HG03159 (cell line): Measurements from ENCODE around the gene SMARCB1.

Source experiments
- ATAC-seq: cut with Tn5 transposase; IDR thresholded peaks from one replicate; pipeline ENCODE4 v1.9.1; 2021; ENCODE audit warnings: mild to moderate bottlenecking, moderate library complexity; ENCODE audit not compliant: unreplicated experiment

SMARCB1 gene

DNA sequence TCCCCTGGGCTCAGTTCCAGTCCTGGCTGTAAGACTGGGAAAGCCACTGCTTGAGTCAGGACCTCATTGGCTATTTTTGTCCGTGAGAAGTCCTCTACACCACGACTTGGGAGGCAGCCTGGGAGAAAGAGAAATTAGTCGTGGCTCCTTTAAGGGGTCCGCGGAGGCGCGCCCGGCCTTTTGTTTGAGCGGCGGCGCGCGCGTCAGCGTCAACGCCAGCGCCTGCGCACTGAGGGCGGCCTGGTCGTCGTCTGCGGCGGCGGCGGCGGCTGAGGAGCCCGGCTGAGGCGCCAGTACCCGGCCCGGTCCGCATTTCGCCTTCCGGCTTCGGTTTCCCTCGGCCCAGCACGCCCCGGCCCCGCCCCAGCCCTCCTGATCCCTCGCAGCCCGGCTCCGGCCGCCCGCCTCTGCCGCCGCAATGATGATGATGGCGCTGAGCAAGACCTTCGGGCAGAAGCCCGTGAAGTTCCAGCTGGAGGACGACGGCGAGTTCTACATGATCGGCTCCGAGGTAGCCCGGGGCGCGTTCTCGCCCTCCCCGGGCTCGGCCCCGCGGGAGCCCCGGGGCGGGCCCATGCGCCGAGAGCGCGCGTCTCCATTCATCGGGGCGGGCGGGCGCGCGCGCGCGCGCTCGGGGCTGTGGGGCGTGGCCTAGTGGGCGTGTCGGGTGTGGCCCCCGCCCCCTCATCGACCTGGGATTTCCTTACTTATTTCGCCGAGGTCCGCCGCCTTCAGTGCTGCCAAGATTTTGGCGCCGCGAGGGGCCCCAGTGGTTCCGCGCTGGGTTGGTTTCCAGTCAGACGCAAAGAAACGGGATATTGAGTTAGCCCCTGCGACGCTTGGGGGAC is at the start of gene SMARCB1:
Gene SMARCB1, plus strand, starts transcription at position 215 of the 848 bp plus-strand sequence. Its CDS starts 204 bp downstream, at position 419.
- ATAC-seq: peak; percentile 68

- no peak for ATAC-seq
These were observed 49.1 kb upstream of the SMARCB1 start for GRCh38 chr22:23737696-23738095.

GRCh38 chr22:23742505-23743264 is 44.1 kb upstream of the SMARCB1 start:
- ATAC-seq: no peak

GRCh38 chr22:23743303-23743705 is 43.5 kb upstream of the SMARCB1 start:
- ATAC-seq: no peak

DNA sequence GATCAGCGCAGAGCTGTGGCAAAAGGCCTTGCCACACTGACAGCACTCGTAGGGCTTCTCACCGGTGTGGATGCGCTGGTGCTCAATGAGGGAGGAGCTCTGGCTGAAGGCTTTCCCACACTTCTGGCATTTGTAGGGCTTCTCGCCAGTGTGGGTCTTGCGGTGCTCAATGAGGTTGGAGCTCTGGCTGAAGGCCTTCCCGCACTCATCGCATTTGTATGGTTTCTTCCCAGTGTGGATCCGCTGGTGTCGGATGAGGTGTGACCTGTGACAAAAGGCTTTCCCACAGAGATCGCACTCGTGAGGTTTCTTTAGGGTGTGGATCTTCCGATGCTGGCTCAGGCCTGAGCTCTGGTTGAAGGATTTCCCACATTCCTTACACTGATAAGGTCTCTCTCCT is 42.8 kb upstream of the SMARCB1 start:
- no peak for ATAC-seq

GRCh38 chr22:23744485-23744884 is 42.3 kb upstream of the SMARCB1 start:
- ATAC-seq: no peak

DNA sequence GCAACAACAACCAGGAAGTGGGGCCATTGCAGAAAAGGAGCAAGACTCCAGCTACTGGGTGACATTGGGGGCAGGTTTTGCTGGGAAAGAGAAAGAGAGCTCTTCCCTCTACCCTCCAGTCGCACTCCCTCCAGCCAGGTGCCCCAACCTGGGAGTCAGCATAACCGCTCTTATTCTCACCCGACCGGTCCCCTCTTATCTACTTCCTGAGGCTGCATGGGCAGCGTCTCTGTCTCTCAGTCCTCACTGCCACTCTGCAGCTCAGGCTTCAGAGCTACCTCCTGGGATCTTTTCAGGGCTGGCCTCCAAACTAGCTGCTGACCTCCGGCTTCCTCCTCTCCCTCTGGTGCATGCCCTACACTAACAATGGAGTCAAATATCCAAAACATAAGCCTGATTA is 41.0 kb upstream of the SMARCB1 start:
- no peak for ATAC-seq

GRCh38 chr22:23749841-23750301 is 36.9 kb upstream of the SMARCB1 start:
- no peak for ATAC-seq

DNA sequence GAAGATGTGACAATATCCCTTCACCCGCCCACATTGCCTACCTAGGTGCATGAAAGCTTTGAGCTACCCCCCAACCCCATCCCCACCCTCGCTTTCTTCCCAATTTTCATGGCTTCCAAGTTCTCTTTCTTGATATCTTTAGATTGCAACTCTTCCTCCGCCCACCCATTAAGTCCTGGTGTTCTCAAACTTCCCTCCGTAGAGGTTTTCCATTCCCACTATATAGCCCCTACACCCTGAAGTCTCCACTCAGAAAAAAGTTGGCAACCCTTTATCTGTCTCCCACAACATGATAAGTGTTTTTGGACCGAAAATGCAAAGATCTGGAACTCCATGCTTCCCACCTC is 36.4 kb upstream of the SMARCB1 start:
- ATAC-seq: no peak

- peak; percentile 73 for ATAC-seq
These were observed 35.9 kb upstream of the SMARCB1 start, which contains the start of gene ZNF70 for GRCh38 chr22:23750714-23751440. TSS of gene ZNF70 (minus strand) at chr22:23751112. CDS start at chr22:23745140, 5,972 bp downstream.

GRCh38 chr22:23751441-23751996 is 35.2 kb upstream of the SMARCB1 start:
- ATAC-seq: peak; percentile 10

DNA sequence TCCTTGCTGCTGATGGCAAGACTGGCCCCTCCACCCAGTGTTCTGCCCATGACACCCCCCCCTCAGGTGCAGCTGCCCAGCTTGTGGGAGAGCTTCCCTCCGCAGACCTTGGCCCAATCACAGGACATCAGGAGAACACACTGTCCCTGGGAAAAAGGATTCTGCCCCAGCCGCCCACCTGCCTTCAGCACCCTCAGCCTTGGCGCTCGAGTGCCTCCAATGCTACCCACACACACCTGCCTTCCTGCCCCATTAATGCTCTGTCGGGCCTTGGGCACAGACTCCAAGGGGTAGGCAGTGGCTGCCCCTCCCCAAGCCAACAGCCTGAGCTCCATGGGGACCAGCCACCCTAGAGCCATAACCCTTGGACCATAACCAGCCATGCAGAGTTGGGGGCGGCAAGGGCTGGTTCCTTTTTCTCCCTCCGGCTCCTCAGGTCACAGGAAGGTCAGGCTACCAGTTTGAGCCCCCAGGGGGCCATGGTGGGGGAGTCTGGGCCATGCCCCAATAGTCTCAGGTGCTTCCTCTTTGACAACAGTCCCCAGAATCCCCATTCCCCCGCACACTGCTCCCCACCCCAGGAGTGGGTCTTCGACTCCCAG is 34.6 kb upstream of the SMARCB1 start:
- ATAC-seq: peak; percentile 36

GRCh38 chr22:23752750-23753149 is 34.0 kb upstream of the SMARCB1 start:
- ATAC-seq: peak; percentile 21

DNA sequence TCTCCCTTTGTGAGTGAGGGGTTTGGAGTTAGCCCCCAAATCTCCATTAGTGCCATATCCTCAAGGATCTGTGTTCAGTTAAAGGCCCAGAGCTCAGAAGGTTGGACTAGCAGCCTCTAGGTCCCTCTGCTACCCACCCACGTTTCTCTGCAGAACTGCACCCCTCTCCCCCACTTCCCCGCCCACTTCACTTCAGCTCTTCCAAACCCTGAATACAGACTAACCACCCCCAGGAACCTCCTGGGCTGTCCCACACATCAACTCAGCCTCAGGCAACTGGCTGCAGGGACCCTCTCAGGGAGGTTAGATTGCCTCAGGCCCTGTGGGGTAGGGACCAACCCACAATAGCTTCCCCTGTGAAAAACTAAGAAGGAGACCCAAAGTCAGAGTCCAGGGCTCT is 33.4 kb upstream of the SMARCB1 start:
- no peak for ATAC-seq

- ATAC-seq: no peak
These were observed 32.4 kb upstream of the SMARCB1 start, which contains the start of gene VPREB3 for GRCh38 chr22:23754220-23754919. TSS of gene VPREB3 (minus strand) at chr22:23754425. CDS start at chr22:23754363, 62 bp downstream.

GRCh38 chr22:23754980-23755636 is 31.7 kb upstream of the SMARCB1 start:
- no peak for ATAC-seq

DNA sequence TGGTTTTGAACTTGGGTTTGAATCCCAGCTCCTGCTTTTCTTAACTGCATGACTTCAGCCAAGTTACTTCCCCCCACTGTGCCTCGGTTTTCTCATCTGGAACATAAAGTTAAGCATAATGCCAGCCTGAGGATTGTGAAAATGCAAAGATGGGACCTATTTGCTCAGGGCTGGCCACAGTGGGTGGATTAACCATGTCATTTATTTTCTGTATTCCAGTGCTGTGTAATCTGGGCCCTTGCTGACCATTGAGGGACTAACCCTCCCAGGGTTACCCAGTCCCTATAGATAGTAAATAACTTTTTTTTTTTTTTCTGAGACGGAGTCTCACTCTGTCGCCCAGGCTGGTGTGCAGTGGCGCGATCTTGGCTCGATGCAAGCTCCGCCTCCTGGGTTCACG is 31.1 kb upstream of the SMARCB1 start:
- ATAC-seq: no peak

- ATAC-seq: no peak
These were observed 29.9 kb upstream of the SMARCB1 start for GRCh38 chr22:23756891-23757290.

GRCh38 chr22:23759566-23759965 is 27.2 kb upstream of the SMARCB1 start:
- ATAC-seq: no peak
